Inflammatory macrophage treated with lipopolysaccharide for 4 hours (primary cell): Measurements from ENCODE around the gene TECPR1.
"Not testable (repeated sequence)": the region's sequence is repeated elsewhere in the genome, so short reads cannot be mapped to it uniquely, and the experiment has no call there.

Experiments
- DNase-seq: peaks from one replicate; pipeline ENCODE4 v3.0.0-alpha.2; 2020

The TECPR1 gene

DNA sequence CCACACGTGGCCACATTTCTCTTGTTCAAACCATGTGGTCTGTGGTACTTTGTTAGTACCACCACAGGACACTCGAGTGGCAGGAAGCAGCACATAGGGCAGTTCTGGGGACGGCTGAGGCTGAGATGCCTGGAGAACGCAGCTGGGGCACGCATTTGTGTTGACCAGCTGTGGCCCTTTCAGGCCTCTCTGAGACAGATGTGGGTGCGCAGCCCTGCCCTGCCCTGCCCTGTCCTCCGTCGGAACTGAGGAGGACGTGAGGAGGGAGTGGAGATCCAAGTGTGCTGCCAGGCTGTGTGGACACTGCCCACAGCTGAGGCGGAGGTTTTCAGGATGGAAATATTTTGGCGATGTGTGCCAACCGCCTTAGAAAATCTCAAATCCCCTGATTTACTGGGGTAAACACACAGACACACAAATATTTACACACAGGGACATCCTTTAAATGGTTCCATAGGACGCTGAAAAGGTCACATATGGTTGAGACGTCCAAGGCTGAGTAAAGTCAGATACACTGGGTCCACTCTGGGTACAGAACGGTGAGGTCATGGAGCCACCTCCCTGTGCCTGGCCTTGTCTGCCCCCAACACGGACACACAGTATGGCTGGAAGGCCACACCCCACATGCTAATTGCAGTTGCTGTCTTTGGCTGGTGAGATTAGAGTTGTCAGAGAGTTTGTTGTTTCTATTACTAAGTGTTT is 26.0 kb downstream of the TECPR1 start:
- no peak for DNase-seq

GRCh38 chr7:98224701-98225181 is 27.3 kb downstream of the TECPR1 start:
- DNase-seq = no peak

DNA sequence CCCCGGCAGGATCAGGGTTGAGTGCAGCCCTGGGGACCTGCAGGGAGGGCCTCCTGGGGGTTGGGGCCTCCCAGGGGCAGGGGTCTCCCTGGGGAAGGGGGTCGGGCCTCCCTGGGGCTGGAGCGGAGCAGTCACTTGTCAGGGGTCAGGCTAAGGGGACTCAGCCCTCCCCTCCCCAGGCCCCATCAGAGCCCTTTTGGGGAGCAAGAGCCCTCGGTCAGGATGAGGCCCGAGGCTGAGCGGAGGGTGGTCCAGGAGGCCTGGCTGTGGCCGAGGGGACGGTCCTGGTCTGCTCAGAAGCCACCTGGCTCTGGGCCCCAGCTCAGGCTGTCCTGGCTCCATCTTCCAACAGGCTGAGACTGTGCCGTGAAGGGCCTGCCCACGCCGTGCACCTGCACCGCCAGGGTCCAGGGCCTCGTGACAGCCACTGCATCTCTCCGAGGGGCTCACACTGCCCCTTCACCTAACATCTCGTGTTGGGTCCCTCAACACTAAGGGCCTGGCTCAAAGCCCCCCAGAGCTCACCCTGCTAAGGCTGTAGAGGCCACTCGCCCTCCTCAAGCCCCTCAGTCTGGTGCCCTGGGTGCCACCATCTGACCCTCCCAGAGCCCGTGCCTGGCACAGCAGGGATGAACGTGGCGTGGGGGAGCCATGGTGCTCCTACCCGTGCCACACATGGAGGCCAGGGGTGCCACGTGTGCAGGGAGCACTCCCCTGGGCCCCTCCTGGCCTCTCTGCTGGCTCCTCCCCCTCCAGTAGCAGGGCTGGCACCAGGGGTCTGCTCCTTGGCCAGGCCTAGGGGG is 27.9 kb downstream of the TECPR1 start:
- no peak for DNase-seq

- DNase-seq = no peak
Observed at GRCh38 chr7:98223351-98223897, 28.6 kb downstream of the TECPR1 start.

DNA sequence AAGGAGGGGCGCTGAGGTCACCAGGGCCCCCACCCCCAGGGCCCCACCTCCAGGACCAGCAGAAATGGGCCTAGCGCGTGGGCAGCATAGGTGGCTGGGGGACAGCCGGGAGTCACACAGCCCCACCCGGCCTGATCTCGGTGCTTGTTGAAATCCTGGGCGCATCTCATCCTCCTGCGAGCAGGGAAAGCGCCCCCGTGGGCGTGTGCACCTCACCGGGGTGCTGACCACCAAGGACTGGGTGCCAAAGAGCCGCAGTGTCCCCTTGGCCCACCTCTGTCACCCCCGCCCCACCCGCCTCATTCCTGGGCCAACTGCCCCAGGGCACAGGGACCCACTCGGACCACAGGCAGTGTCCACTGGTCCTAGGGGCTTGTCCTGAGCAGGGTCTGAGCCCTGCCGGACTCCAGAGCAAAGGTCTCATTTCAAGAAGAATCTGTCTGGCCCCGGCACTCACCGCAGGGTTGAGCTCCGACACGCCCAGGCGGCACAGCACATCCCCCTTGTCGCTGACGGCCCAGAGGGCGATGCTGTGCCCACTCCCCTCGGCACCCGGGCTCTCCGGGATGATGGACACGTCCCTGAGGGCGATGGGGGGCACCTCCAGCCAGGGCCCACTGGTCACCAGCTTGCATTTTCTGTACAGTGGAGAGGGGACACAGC is 29.4 kb downstream of the TECPR1 start:
- DNase-seq = no peak

GRCh38 chr7:98221611-98222532 is 30.2 kb downstream of the TECPR1 start:
- DNase-seq = no peak

GRCh38 chr7:98219382-98219781 is 32.6 kb downstream of the TECPR1 start:
- DNase-seq = not testable (repeated sequence)

GRCh38 chr7:98217623-98218582 is 34.1 kb downstream of the TECPR1 start:
- DNase-seq = peak; percentile 59

DNA sequence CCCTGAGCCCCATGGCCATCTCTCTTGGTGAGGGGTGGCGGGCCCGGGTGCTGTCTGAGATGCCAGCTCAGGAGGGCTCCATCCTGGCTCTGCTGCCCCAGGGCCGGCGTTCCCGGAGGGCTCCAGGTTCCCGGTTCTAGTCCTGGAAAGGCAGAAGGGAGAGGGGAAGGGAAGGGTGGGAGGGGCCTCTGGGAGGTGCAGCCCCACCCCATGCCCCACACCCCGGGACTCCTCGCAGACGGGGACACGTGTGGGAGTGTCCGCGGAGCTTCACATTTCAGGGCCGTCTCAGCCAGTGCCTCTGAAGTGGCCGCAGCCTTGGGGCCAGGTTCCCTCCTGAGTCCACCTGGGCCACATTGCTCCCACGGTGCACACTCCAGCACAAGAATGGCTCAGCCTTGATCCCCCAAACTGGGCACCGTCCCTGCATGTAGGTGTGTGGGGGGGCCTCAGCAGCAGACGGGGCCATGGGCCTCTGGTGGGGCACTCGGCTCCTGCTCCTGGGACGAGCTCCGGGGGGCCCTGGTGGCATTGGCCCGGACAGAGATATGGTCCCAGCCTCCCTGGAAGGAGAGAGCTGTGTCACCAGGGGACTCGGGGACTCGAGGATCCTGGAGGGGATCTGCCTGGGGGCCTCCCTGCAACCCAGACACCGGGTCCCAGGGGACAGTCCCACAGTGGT is 35.0 kb downstream of the TECPR1 start:
- DNase-seq = no peak

GRCh38 chr7:98215561-98216495 is 36.2 kb downstream of the TECPR1 start:
- DNase-seq = no peak

DNA sequence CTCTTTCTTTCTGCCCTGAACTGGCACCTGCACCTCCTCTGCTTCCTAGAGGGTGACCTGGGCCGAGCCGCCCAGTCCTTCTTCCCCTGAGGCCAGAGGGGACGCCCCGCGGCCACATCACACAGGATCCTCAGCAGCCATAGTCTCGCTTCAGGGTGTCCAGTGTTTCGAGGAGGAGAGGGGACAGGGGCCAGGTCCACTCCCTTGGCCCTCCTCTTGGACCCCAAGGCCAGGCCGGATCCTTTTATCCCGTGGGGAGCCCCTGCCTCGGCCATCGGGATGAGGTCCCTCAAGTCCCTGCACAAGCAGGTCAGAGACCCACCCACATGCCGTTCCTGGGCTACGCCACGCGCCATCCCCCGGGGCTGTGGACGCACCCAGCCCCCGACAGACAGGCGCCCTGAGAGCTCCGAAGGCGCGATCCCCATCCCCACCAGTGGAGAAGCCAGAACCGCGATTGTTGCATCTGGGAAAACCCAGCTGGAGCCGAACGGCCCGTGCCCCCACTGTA is 37.2 kb downstream of the TECPR1 start:
- no peak for DNase-seq

DNA sequence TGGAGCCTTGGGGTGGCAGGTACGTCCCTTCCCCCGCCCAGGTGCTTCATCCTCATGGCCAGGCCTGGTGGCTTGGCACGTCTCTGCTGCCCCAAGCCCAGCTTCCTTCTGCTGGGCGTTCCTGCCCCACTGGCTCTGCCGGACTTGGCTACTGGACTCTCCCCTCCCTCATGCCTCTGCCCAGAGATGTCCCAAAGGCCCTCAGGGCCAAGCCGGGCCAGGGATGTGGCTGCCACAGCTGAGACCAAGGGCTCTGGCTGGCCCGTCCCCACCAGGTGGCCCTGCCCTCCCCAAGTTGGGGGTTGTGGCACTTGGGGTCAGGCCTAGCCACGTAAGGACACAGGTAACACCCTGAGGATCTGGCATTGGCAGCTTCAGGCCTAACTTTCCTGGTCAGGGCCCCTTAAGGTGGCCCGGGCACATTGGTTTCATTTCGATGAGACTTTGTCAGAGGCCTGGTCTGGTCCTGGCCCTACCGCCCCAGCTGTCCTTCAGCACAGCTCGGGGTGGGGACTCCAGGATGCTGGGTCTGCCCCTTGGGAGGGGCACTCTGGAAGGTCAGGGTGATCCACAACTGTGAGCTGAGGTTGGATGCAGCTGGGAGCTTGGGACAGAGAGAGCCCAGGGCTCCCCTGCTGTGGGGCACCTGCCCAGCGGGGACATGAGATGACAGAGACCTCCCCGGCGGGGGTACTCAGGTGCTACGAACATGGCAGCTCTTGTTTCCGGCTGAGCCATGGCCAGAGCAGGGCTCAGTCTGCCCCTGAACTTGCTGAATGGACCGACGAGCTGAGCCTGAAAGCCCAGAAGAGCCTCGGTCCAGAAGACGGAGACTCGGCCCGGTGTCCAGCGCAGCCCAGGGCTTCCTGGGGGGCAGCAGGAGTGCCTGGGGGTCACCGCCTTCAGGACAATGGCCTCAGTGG is 37.9 kb downstream of the TECPR1 start:
- no peak for DNase-seq

DNA sequence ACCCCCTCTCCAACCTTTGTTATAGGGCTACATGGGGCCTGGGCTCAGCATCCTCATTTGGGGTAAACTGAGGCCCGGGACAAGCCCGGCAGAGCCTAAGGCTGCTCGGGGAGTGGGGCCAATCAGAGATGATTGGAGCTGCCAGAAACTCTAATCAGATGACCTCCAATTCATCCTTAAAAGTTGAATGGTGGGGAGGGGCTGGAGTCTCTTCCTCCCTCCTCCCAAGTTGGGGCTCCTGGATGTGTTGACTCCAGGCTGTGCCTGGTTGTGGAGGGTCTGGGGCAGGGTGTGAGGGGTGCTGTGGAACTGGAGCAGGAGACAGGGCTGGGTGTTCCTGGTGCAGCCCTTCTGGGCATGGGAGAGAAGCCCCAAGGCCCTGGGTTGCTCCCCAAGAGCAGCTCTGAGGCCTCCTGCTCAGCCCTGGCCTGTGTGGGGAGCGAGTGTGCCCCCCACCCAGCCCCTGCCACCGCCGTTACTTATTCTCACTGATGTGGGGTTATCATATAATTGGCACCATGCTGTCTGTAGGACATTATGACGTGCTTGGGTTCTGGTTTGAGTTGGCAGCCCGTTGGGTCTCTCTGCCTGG is 38.6 kb downstream of the TECPR1 start:
- no peak for DNase-seq

DNA sequence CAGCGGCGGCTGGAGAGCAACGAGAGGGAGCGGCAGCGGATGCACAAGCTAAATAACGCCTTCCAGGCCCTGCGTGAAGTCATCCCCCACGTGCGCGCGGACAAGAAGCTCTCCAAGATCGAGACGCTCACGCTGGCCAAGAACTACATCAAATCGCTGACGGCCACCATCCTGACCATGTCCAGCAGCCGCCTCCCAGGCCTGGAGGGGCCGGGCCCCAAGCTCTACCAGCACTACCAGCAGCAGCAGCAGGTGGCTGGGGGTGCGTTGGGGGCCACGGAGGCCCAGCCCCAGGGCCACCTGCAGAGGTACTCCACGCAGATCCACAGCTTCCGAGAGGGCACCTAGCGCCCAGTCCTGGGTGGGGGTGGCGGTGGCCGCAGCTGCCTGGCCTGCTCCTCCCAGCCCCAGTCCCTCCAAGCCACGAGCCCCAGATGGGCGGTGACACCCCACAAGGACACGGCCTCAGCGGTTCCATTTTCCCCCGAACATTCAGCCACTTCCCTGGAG is 39.4 kb downstream of the TECPR1 start:
- DNase-seq = no peak

DNA sequence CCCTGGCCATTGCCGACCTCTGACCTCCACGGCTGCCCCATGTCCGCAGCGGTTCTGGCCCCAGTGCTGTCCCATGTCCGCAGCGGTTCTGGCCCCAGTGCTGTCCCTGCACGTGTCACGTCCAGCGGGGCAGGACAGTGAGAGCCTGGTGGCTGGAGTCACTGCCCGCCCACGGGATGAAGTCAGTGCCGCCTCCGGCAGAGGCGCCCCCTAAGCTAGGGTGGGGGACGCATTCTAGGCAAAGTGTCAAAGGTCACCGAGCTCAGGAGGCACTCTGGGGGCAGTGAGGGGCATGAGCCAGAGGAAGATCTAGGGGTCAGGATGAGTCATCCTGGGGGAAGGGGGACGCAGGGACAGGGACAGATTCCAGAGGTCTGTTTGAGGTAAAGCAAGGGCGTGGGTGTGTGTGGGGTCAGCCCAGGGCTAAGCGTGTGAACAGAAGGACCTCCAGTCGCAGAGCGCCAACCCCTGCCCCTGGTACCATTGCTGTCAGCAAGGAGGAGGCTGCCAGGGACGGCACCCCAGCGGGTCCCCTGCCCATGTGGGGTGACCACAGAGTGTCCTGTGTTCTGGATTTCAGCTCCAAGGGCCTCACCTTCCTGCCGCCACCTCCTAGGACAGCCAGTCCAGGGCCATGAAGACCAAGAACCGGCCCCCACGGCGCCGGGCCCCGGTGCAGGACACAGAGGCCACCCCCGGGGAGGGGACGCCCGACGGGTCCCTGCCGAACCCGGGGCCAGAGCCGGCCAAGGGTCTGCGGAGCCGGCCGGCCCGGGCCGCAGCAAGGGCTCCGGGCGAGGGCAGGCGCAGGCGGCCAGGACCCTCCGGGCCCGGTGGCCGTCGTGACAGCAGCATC is 40.1 kb downstream of the TECPR1 start:
- no peak for DNase-seq

GRCh38 chr7:98211221-98211675 is 40.8 kb downstream of the TECPR1 start, which contains the start of gene BHLHA15:
TSS of gene BHLHA15 (plus strand) at chr7:98211439. CDS start at chr7:98212310, 871 bp downstream.
- no peak for DNase-seq
